ENCODE measurements around the gene ROMO1.
A peak's percentile ranks its signal among the peaks of the same experiment; 100 is the strongest.
"Not testable (repeated sequence)": the region's sequence is repeated elsewhere in the genome, so short reads cannot be mapped to it uniquely, and the experiment has no call there.

The ROMO1 gene

DNA sequence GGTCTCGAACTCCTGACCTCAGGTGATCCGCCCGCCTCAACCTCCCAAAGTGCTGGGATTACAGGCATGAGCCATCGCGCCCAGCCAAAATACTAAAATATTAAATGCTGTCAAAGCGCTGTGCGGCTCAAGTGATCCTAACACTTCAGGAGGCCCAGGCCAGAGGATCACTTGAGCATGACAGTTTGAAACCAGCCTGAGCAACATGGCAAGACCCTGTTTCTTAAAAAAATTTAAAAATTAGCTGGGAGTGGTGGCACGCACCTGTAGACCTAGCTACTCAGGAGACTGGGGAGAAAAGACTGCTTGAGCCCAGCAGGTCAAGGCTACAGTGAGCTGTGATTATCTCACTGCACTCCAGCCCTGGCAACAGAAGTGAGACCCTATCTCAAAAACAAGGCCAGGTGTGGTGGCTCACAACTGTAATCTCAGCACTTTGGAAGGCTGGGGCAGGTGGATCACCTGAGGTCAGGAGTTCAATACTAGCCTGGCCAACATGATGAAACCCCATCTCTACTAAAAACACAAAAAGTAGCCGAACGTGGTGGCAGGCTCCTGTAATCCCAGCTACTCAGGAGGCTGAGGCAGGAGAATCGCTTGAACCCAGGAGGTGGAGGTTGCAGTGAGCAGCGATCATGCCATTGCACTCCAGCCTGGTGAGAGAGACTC, 24.6 kb downstream of the ROMO1 start:
- peaks cover 38 to 47% of the 10 kb centered on the region in 2 donors for H3K36me3 Mint-ChIP-seq
- not testable (repeated sequence) for DNase-seq; H3K4me3 Mint-ChIP-seq; ATAC-seq (replicated peaks); H3K4me1 Mint-ChIP-seq; H3K27ac Mint-ChIP-seq; H3K9me3 Mint-ChIP-seq; H3K27me3 Mint-ChIP-seq

DNA sequence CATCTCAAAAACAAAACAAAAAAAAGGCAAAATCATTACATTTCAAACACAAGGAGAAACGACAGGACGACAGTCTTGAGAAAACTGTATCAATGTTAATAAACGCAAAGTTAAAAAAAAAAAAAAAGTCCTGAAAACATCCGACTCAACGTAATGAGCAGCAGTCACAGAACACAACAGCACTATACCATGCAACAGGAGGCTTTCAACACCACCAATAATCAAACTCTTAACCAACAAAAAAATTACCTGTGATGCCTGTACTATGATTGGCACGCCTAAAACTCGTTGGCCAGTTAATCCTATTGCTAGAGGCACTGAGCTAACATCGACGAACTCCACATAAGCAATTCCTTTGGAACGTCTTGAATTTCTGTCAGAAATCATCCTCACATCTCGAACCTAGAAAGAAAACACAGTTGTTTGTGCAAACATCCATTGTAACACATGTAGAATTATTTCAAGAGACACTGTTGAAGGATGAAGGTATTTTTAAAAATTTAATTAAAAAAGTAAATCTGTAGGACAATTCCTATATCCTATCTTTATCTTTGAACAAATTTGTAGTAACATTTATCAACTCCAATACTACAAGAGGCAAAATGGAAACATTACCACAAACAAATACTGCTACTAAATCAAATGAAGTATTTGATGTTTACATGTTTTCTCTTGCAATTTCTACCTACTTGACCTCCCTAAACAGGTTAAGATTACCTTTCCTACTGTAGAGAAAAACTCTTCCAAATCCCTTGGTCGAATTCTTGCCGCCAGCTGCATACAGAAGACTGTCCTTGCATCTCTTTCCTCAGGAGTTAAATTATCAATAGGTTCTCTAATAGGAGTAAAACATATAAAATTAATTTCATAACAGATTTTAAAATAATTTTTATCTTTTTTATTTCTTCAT, 25.4 kb downstream of the ROMO1 start:
- H3K4me1 Mint-ChIP-seq = peaks cover 0 to 2% of the 10 kb centered on the region in 2 donors
- no peak for ATAC-seq (replicated peaks)
- H3K27ac Mint-ChIP-seq = no peak overlapping the region
- no peaks in the 10 kb centered on the region for H3K27me3 Mint-ChIP-seq
- H3K9me3 Mint-ChIP-seq = no peaks in the 10 kb centered on the region
- peaks cover 38 to 43% of the 10 kb centered on the region in 2 donors for H3K36me3 Mint-ChIP-seq
- no peak for DNase-seq
- no peak overlapping the region for H3K4me3 Mint-ChIP-seq

DNA sequence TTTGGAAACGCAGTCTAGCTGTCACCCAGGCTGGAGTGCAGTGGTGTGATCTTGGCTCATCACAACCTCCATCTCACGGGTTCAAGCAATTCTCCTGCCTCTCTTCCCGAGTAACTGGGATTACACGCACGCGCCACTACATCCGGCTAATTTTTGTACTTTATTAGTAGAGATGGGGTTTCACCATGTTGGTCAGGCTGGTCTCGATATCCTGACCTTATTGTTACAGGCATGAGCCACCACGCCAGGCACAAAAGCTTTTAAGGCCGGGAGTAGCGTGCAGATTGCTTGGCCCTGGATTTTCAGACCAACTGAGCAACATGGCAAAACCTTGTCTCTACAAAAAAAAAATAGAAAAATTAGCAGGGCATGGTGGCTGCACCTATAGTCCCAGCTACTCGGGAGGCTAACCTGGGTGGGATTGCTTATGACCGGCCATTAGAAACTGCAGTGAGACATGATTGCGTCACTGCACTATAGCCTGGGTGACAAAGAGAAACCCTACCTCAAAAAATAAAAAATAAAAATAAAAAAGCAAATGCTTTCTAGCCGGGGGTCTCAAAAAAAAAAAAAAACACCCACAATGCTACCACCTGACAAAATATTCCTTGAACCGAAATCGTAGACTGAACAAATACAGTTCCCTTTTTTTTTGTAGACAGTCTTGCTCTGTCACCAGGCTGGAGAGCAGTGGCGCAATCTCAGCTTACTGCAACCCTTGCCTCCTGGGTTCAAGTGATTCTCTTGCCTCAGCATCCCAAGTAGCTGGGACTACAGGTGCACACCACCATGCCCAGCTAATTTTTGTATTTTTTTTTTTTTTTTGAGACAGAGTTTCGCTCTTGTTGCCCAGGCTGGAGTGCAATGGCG, 27.9 kb downstream of the ROMO1 start:
- peak overlapping the region; percentile 62 for H3K27ac Mint-ChIP-seq
- no peak overlapping the region for H3K4me3 Mint-ChIP-seq

DNA sequence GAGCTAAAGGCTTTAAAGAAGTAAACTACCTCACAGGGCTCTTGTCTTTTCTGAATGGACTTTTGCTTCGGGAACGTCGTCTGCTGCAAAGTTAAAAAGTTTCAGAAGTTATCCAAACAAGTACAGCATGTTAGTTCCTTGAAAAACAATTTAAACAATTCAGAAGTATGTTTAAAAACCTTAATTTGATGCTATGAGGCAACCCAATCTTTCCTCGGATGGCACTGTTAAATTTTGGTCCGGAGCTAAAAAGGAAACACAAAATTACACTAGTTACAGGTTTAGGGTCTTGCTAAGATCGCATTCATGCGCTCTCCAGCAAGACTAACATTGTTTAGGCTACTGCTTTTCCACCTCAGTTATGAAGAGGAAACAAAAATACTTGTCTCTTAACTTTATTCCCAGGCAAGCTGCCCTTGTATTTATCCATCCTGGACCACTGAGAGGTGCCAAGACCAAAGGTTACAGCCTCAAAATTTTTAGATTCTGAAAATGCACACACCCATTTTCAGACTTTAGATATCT, 30.1 kb downstream of the ROMO1 start:
- no peak for DNase-seq
- peaks cover 38 to 40% of the 10 kb centered on the region in 2 donors for H3K36me3 Mint-ChIP-seq
- H3K4me3 Mint-ChIP-seq = no peak overlapping the region
- H3K27ac Mint-ChIP-seq = no peak overlapping the region
- no peaks in the 10 kb centered on the region for H3K9me3 Mint-ChIP-seq
- peaks cover 9 to 22% of the 10 kb centered on the region in 2 donors for H3K4me1 Mint-ChIP-seq
- no peaks in the 10 kb centered on the region for H3K27me3 Mint-ChIP-seq
- ATAC-seq (replicated peaks) = no peak

More for the DNA sequence above, 27.9 kb downstream of the ROMO1 start:
- H3K4me1 Mint-ChIP-seq = peaks cover 5 to 6% of the 10 kb centered on the region in 2 donors
- peaks cover 26 to 35% of the 10 kb centered on the region in 2 donors for H3K36me3 Mint-ChIP-seq
- no peaks in the 10 kb centered on the region for H3K27me3 Mint-ChIP-seq
- no peaks in the 10 kb centered on the region for H3K9me3 Mint-ChIP-seq
- no peak for ATAC-seq (replicated peaks)
- DNase-seq = no peak

DNA sequence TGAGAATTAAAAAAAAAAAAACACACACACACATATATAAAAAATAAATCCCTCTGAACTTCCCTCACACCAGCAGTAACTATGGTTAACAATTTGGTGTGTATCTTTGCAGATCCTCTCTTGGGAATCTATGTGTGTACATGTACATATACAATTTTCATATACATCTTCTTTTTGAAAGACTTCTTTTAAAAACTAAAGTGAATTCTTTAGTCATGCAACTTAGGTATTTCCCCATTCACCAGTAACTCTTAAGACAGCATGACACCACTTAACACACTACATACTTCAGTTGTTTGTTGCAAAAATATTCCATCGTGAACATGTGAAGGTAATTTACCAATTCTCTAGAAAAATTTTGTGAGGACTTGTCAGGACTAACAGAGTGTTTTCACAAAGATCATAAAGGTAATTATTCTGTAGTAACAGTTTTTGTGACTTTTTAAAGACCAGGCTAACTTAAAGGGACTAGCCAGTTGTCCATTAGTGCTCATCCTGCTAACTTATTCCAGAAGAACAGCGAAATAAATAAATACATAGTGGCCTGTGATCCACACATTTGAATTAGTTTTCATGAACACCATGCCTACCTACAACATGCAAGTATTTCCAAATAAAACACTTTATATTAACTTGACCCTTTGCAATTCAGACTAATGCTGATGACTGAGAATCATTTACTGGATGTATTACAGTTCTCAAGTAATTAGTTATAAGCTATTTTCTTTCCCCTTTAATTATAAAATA, 30.8 kb downstream of the ROMO1 start:
- Mint-ChIP-seq H3K4me3 (no peak overlapping the region), H3K4me1 (peaks cover 11 to 27% of the 10 kb centered on the region in 2 donors)

DNA sequence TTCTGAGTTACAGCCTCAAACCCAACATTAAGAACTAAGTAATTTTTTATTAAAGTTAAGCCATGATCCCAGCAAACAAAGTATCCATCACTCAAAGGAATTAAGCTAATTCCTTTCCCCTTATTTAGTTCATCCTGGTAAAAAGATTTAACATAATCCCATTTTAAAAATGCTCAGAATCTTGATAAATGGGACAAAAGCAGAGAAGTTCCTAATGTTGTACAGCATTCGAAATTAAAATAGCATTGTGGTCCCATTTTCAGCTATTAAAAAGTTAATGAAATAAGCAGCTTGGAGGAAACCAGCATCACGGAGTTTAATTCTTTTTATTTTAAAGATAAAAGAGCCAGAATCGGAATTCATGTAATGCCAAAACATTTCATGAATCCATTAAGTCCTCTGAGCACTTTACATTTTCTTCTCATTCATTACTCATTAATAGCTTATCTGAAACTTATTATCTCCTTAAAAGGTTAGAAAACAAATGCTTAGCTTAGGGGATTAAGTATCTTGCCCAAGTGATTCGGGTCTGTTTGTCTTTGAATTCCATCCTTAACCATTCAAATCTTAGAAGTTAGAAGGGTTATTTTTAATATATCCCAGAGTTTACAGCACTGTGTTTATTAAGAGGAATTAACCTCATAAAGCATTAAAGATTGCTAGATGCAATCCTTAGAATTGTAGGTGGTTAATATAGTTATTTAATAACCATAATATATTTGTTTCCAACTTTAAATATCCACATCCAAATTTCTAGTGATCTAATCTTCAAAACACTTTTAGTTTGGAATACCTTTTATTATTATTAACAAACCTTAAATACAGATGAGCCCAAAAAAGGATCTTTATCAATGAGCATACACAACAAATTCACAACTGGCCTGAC, 31.6 kb downstream of the ROMO1 start:
- no peaks in the 10 kb centered on the region for H3K27me3 Mint-ChIP-seq
- H3K36me3 Mint-ChIP-seq = peaks cover 32% of the 10 kb centered on the region in 2 donors
- H3K4me3 Mint-ChIP-seq = no peak overlapping the region
- H3K9me3 Mint-ChIP-seq = no peaks in the 10 kb centered on the region
- no peak for ATAC-seq (replicated peaks)
- no peak for DNase-seq
- H3K4me1 Mint-ChIP-seq = peaks cover 11 to 30% of the 10 kb centered on the region in 2 donors
- H3K27ac Mint-ChIP-seq = no peak overlapping the region

More for the DNA sequence above, 30.8 kb downstream of the ROMO1 start:
- peaks cover 37 to 39% of the 10 kb centered on the region in 2 donors for H3K36me3 Mint-ChIP-seq
- no peaks in the 10 kb centered on the region for H3K9me3 Mint-ChIP-seq
- no peak for DNase-seq
- no peaks in the 10 kb centered on the region for H3K27me3 Mint-ChIP-seq
- peak overlapping the region; percentile 76 for H3K27ac Mint-ChIP-seq
- ATAC-seq (replicated peaks) = no peak

DNA sequence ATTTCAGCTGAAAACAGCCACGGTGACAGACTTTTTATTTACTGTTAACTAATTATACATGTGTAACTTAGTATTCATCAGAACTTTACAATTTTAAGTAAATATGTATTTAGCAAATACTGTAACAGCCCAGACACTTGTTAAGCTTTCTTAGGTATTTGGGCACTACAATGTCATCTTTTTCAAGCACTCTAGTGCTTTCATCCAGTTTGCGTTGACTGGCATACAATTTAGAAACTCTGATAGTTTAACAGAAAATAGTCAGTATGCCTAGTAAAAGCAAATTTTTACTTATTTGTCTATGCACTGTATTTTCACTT, 32.2 kb downstream of the ROMO1 start:
- Mint-ChIP-seq H3K36me3 (peaks cover 30 to 36% of the 10 kb centered on the region in 2 donors), H3K4me3 (no peak overlapping the region), H3K27ac (no peak overlapping the region), H3K27me3 (no peaks in the 10 kb centered on the region), H3K9me3 (no peaks in the 10 kb centered on the region), H3K4me1 (peaks cover 11 to 36% of the 10 kb centered on the region in 2 donors)
- ATAC-seq (replicated peaks) (no peak), DNase-seq (no peak)

GRCh38 chr20:35731862-35732643, 32.8 kb downstream of the ROMO1 start:
- Mint-ChIP-seq H3K4me3 (no peak overlapping the region), H3K36me3 (peaks cover 26 to 31% of the 10 kb centered on the region in 2 donors)

DNA sequence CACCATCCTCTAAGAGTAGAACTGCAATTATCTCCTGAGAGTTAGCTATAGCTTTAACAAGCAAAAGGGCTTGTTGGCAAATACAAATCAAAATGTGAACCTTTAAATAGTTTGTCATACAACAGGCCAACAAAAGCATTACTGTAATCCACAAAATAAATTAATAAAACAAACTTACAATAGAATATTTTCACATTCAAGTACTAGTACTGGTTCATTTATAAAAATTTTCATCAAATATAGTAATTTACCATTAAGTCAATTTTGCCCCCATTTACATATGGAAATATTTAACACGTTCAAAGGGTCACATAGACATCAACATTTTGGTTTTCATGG, 33.4 kb downstream of the ROMO1 start:
- Mint-ChIP-seq H3K27me3 (no peaks in the 10 kb centered on the region), H3K9me3 (no peaks in the 10 kb centered on the region), H3K4me3 (no peak overlapping the region), H3K4me1 (peaks cover 9 to 40% of the 10 kb centered on the region in 2 donors), H3K36me3 (peaks cover 26 to 33% of the 10 kb centered on the region in 2 donors), H3K27ac (peak overlapping the region; percentile 9)
- no peak for ATAC-seq (replicated peaks)
- no peak for DNase-seq

More at GRCh38 chr20:35731862-35732643, 32.8 kb downstream of the ROMO1 start:
- DNase-seq (no peak), ATAC-seq (replicated peaks) (no peak)
- Mint-ChIP-seq H3K27ac (no peak overlapping the region), H3K4me1 (peaks cover 9 to 38% of the 10 kb centered on the region in 2 donors), H3K9me3 (no peaks in the 10 kb centered on the region), H3K27me3 (no peaks in the 10 kb centered on the region)

- no peak for ATAC-seq (replicated peaks)
- no peaks in the 10 kb centered on the region for H3K27me3 Mint-ChIP-seq
- H3K36me3 Mint-ChIP-seq = peaks cover 36 to 48% of the 10 kb centered on the region in 2 donors
- no peaks in the 10 kb centered on the region for H3K9me3 Mint-ChIP-seq
- DNase-seq = no peak
- peaks cover 14 to 55% of the 10 kb centered on the region in 2 donors for H3K4me1 Mint-ChIP-seq
- peak overlapping the region; percentile 57 for H3K27ac Mint-ChIP-seq
- H3K4me3 Mint-ChIP-seq = peak overlapping the region; percentile 36 to 64
These were observed 35.2 kb downstream of the ROMO1 start for GRCh38 chr20:35734374-35734773.

DNA sequence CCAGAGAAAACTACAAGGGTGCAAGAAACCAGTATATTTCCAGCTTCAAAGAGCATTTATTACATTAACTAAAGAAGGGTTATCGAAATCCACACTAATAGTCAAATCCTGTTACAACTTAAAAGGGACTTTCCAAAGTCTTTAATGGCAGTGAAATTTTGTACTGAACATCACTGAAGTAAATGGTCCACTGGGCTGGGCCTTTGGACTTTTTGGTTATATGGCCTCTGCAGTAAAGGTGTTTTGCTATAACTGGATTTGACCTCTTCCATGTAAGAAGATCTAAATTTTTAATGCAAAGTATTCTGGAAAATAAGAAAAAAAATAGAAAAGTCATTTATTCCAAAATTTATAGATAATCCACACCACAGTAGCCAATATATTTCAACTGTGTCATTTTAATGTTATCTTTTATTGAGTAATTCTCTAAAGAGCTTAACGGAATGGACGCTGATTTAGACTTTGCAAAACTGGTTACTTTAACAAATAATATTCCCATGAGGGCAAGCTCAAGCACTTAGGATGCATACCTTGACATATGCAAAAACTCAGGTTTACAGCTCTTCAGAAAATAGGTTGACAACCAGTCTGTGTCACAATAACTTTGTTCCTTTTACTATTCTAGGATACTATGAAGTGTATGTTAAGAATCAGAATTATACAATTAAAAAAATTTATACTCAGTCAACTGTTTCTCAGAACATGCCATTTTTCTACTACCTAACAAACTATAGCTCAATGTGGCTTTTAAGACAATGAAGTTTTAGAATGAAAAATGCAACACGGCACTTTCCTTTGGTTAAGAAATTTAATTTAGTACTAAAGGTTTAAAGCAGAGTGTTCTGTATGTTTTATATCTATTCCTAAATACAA, 35.8 kb downstream of the ROMO1 start:
- Mint-ChIP-seq H3K4me3 (peak overlapping the region; percentile 36 to 64), H3K27ac (no peak overlapping the region), H3K4me1 (peaks cover 15 to 59% of the 10 kb centered on the region in 2 donors), H3K27me3 (no peaks in the 10 kb centered on the region), H3K36me3 (peaks cover 36 to 50% of the 10 kb centered on the region in 2 donors), H3K9me3 (no peaks in the 10 kb centered on the region)
- DNase-seq (no peak), ATAC-seq (replicated peaks) (no peak)
